HEK293 (cell line): ENCODE measurements around the gene TAC4.

Experiments used
- CTCF ChIP-seq: fragments of 450-650 bp; formaldehyde crosslinking; IDR thresholded peaks from 2 replicates; pipeline ENCODE4 v1.5.1; 2016; ENCODE audit warnings: missing biosample characterization, missing genetic modification characterization
- REPIN1 ChIP-seq: fragments of 450-650 bp; formaldehyde crosslinking; IDR thresholded peaks from 2 replicates; pipeline ENCODE4 v1.5.1; 2017; ENCODE audit warnings: missing biosample characterization, missing genetic modification characterization, low read depth
- YY1 ChIP-seq: fragments of 450-650 bp; formaldehyde crosslinking; IDR thresholded peaks from 2 replicates; pipeline ENCODE4 v1.5.1; 2018; ENCODE audit warnings: missing biosample characterization, missing genetic modification characterization
- ZNF280C ChIP-seq: fragments of 450-650 bp; formaldehyde crosslinking; IDR thresholded peaks from 2 replicates; pipeline ENCODE4 v1.5.1; 2016; ENCODE audit warnings: missing biosample characterization, missing genetic modification characterization

GRCh38 chr17:49793309-49793708 lies 54.6 kb downstream of the TAC4 start:
- no peak for TF ChIP-seq YY1 (tag by site-specific recombination)
- no peak for TF ChIP-seq CTCF (tag by site-specific recombination)
- TF ChIP-seq REPIN1 (tag by site-specific recombination), result no peak
- TF ChIP-seq ZNF280C, result no peak
